Measurements from ENCODE around the gene FAM13A. TPM values are rescaled to one million over a fixed set of nuclear protein-coding genes. Genes with fewer than 3 reads are reported as not detected.

The FAM13A gene
- polyA plus RNA-seq, 1 donor from 2014 or later = 4.0 TPM

DNA sequence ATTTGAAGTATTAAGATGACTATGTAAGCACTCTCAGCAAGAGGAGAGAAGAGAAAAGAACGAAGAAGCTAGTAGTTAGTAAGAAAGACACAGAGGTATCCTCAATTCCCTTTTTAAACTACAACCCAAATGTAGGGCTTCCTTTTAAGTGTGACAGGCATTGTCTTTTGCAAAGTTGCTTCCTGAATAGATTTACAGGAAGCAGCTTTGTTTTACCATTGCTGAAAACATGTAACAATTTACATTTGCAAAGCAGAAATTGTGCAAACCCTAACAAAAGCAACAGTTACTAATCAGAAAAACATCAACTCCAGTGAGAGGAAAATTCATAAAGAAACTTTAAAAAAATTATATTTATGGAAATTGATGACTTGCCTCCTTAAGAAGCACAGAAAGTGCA is 96.4 kb downstream of the FAM13A start:
- no peak overlapping the region for H2AFZ ChIP-seq (ENCODE audit: low read depth, low read length)
- no peaks in the 10 kb centered on the region for H3K79me2 ChIP-seq (replicated peaks; ENCODE audit: insufficient read depth, low read length)
- H3K9me3 ChIP-seq (ENCODE audit: low read length) = no peaks in the 10 kb centered on the region
- no peaks in the 10 kb centered on the region for H3K36me3 ChIP-seq (ENCODE audit: insufficient read depth, low read length)
- no peak overlapping the region for H3K27ac ChIP-seq (ENCODE audit: low read length)
- no peak overlapping the region for H3K4me3 ChIP-seq (ENCODE audit: low read length)
- TF ChIP-seq TAF1 (IDR thresholded peaks at IDR 0.05; ENCODE audit: low read depth) = no peak
- TF ChIP-seq SMC3 (conservative IDR thresholded peaks at IDR 0.05; ENCODE audit: poor library complexity) = no peak
- no peak overlapping the region for H3K9ac ChIP-seq (ENCODE audit: low read length)
- H3K9me2 ChIP-seq (ENCODE audit: insufficient read depth, low read length) = no peaks in the 10 kb centered on the region
- H3K27me3 ChIP-seq (ENCODE audit: insufficient read depth, low read depth, low read length) = no peaks in the 10 kb centered on the region
- H3K4me2 ChIP-seq (ENCODE audit: low read length) = no peak overlapping the region
- H3F3A ChIP-seq (ENCODE audit: insufficient read depth, low read length, poor library complexity, severe bottlenecking) = no peaks in the 10 kb centered on the region
- no peaks in the 10 kb centered on the region for H4K20me1 ChIP-seq (ENCODE audit: insufficient read depth)

DNA sequence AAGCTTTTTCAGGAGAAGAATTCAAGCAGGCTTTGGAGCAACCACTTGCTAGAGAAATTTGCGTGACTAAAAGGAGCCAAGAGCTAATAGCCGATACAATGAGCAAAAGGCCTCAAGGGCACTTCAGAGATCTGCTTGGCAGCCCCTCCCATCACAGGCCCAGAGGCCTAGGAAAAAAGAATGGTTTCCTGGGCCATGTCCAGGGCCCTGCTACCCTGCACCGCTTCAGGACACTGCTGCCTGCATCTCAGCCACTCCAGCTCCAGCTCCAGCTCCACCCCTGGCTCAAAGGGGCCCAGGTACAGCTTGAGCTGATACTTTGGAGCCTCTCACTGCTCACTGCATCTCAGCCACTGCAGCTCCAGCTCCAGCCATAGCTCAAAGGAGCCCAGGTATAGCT is 98.9 kb downstream of the FAM13A start:
- H3K4me2 ChIP-seq (ENCODE audit: low read length) = no peak overlapping the region

DNA sequence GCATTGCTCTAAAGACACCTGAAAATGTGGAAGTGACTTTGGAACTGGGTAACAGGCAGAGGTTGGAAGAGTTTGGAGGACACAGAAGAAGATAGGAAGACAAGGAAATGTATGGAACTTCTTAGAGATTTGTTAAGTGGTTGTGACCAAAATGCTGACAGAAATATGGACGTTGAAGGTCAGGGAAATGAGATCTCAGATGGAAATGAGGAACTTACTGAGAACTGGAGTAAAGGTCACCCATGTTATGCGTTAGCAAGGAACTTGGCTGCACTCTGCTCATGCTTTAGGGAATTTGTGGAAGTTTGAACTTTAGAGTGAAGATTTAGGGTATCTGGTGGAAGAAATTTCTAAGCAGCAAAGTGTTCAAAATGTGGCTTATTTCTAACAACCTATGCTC is 99.4 kb downstream of the FAM13A start:
- H3K4me3 ChIP-seq (ENCODE audit: low read length) = no peak overlapping the region
- H3K9ac ChIP-seq (ENCODE audit: low read length) = no peak overlapping the region
- H3K79me2 ChIP-seq (replicated peaks; ENCODE audit: insufficient read depth, low read length) = no peaks in the 10 kb centered on the region
- TF ChIP-seq POLR2AphosphoS5 (IDR thresholded peaks at IDR 0.05) = no peak
- TF ChIP-seq RAD21 (conservative IDR thresholded peaks at IDR 0.05) = no peak
- TF ChIP-seq MXI1 (conservative IDR thresholded peaks at IDR 0.05; ENCODE audit: poor library complexity, severe bottlenecking) = no peak
- no peak for TF ChIP-seq SMC3 (conservative IDR thresholded peaks at IDR 0.05; ENCODE audit: poor library complexity)
- TF ChIP-seq EZH2 (IDR thresholded peaks at IDR 0.05; ENCODE audit: borderline replicate concordance, insufficient read depth, low read length, poor library complexity, severe bottlenecking) = no peak
- no peak for TF ChIP-seq TAF1 (IDR thresholded peaks at IDR 0.05; ENCODE audit: low read depth)
- TF ChIP-seq, protein P1, sequence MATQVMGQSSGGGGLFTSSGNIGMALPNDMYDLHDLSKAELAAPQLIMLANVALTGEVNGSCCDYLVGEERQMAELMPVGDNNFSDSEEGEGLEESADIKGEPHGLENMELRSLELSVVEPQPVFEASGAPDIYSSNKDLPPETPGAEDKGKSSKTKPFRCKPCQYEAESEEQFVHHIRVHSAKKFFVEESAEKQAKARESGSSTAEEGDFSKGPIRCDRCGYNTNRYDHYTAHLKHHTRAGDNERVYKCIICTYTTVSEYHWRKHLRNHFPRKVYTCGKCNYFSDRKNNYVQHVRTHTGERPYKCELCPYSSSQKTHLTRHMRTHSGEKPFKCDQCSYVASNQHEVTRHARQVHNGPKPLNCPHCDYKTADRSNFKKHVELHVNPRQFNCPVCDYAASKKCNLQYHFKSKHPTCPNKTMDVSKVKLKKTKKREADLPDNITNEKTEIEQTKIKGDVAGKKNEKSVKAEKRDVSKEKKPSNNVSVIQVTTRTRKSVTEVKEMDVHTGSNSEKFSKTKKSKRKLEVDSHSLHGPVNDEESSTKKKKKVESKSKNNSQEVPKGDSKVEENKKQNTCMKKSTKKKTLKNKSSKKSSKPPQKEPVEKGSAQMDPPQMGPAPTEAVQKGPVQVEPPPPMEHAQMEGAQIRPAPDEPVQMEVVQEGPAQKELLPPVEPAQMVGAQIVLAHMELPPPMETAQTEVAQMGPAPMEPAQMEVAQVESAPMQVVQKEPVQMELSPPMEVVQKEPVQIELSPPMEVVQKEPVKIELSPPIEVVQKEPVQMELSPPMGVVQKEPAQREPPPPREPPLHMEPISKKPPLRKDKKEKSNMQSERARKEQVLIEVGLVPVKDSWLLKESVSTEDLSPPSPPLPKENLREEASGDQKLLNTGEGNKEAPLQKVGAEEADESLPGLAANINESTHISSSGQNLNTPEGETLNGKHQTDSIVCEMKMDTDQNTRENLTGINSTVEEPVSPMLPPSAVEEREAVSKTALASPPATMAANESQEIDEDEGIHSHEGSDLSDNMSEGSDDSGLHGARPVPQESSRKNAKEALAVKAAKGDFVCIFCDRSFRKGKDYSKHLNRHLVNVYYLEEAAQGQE (IDR thresholded peaks at IDR 0.05; ENCODE audit: borderline replicate concordance) = no peak
- TF ChIP-seq EP300 (conservative IDR thresholded peaks at IDR 0.05; ENCODE audit: poor library complexity, severe bottlenecking) = no peak
- TF ChIP-seq, protein P2, sequence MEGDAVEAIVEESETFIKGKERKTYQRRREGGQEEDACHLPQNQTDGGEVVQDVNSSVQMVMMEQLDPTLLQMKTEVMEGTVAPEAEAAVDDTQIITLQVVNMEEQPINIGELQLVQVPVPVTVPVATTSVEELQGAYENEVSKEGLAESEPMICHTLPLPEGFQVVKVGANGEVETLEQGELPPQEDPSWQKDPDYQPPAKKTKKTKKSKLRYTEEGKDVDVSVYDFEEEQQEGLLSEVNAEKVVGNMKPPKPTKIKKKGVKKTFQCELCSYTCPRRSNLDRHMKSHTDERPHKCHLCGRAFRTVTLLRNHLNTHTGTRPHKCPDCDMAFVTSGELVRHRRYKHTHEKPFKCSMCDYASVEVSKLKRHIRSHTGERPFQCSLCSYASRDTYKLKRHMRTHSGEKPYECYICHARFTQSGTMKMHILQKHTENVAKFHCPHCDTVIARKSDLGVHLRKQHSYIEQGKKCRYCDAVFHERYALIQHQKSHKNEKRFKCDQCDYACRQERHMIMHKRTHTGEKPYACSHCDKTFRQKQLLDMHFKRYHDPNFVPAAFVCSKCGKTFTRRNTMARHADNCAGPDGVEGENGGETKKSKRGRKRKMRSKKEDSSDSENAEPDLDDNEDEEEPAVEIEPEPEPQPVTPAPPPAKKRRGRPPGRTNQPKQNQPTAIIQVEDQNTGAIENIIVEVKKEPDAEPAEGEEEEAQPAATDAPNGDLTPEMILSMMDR (IDR thresholded peaks at IDR 0.05; ENCODE audit: poor library complexity, severe bottlenecking) = no peak
- no peak overlapping the region for H3K27ac ChIP-seq (ENCODE audit: low read length)
- no peak overlapping the region for H3K4me2 ChIP-seq (ENCODE audit: low read length)
- H3K36me3 ChIP-seq (ENCODE audit: insufficient read depth, low read length) = no peaks in the 10 kb centered on the region
- H3K27me3 ChIP-seq (ENCODE audit: insufficient read depth, low read depth, low read length) = no peaks in the 10 kb centered on the region
- no peak overlapping the region for H2AFZ ChIP-seq (ENCODE audit: low read depth, low read length)
- H4K20me1 ChIP-seq (ENCODE audit: insufficient read depth) = no peaks in the 10 kb centered on the region
- H3F3A ChIP-seq (ENCODE audit: insufficient read depth, low read length, poor library complexity, severe bottlenecking) = no peaks in the 10 kb centered on the region
- H3K9me2 ChIP-seq (ENCODE audit: insufficient read depth, low read length) = no peaks in the 10 kb centered on the region
- no peaks in the 10 kb centered on the region for H3K9me3 ChIP-seq (ENCODE audit: low read length)

More for the DNA sequence above, 98.9 kb downstream of the FAM13A start:
- TF ChIP-seq POLR2AphosphoS5 (IDR thresholded peaks at IDR 0.05) (no peak), RAD21 (conservative IDR thresholded peaks at IDR 0.05) (no peak), TAF1 (IDR thresholded peaks at IDR 0.05; ENCODE audit: low read depth) (no peak)
- Histone ChIP-seq H3K36me3 (ENCODE audit: insufficient read depth, low read length) (no peaks in the 10 kb centered on the region), H3K79me2 (replicated peaks; ENCODE audit: insufficient read depth, low read length) (no peaks in the 10 kb centered on the region), H4K20me1 (ENCODE audit: insufficient read depth) (no peaks in the 10 kb centered on the region), H2AFZ (ENCODE audit: low read depth, low read length) (no peak overlapping the region), H3K9ac (ENCODE audit: low read length) (no peak overlapping the region), H3K27me3 (ENCODE audit: insufficient read depth, low read depth, low read length) (no peaks in the 10 kb centered on the region), H3K9me2 (ENCODE audit: insufficient read depth, low read length) (no peaks in the 10 kb centered on the region), H3F3A (ENCODE audit: insufficient read depth, low read length, poor library complexity, severe bottlenecking) (no peaks in the 10 kb centered on the region), H3K9me3 (ENCODE audit: low read length) (no peaks in the 10 kb centered on the region), H3K4me3 (ENCODE audit: low read length) (no peak overlapping the region), H3K27ac (ENCODE audit: low read length) (no peak overlapping the region)
